GM12878 (cell line): ENCODE measurements around the gene GGTA1. TPM values are rescaled to one million over a fixed set of nuclear protein-coding genes. Genes with fewer than 3 reads are reported as not detected.
A peak's percentile ranks its signal among the peaks of the same experiment; 100 is the strongest.

Source experiments
- ATAC-seq: fragments of 200-7000 bp; cut with Tn5 transposase; 3 replicates; pipeline ENCODE4 v1.9.1; 2020; ENCODE audit warnings: mild to moderate bottlenecking, moderate library complexity
- BruUV-seq: library from RNA; stranded (reverse); fragments of 400-500 nt; replicated peaks from 2 replicates; lab custom pipeline; 2021; lab: Mats Ljungman, UMichigan
- CTCF ChIA-PET: fragments of 300-600 bp; sonication (Branson Sonifier 250); formaldehyde crosslinking; extraction: SDS; loops from one replicate; lab custom pipeline; 2021; ENCODE audit warnings: inconsistent platforms; lab: Yijun Ruan, JAX
- POLR2A ChIA-PET: fragments of 350-600 bp; formaldehyde crosslinking; extraction: SDS; loops from one replicate; lab custom pipeline; 2021; ENCODE audit warnings: inconsistent platforms; lab: Charles Lee
- RAD21 ChIA-PET: fragments of 300-600 bp; sonication (Branson Sonifier 250); formaldehyde crosslinking; loops from one replicate; lab custom pipeline; 2023; ENCODE audit warnings: antibody characterized with exemption; ENCODE audit not compliant: unreplicated experiment; lab: Charles Lee
- SMC1A ChIA-PET: fragments of 300-600 bp; sonication (Branson Sonifier 250); formaldehyde crosslinking; loops from one replicate; lab custom pipeline; 2023; ENCODE audit not compliant: unreplicated experiment, uncharacterized antibody; lab: Charles Lee
- DNase-seq: peaks from one replicate; pipeline ENCODE4 v3.0.0-alpha.2; 2011; ENCODE audit warnings: low read depth, low spot score
- FAIRE-seq: peaks from 3 replicates; lab custom pipeline; 2011; peaks lifted over from hg19 to GRCh38; lab: Jason Lieb, UNC
- H2AFZ ChIP-seq: 2 replicates; pipeline ENCODE4 v1.6.0; 2011; ENCODE audit warnings: low read depth, low read length, control low read depth; ENCODE audit not compliant: control insufficient read depth
- H3K27ac ChIP-seq: 2 replicates; pipeline ENCODE4 v1.5.1; 2011; ENCODE audit warnings: control low read depth; ENCODE audit not compliant: control insufficient read depth, insufficient read depth
- H3K27me3 ChIP-seq, 2 experiments: replicated peaks in 1 of 2; 2 replicates each; pipeline versions ENCODE4 v1.6.0 to v1.6.1; 2011; ENCODE audit warnings: low read length in 1 of 2; ENCODE audit not compliant: control insufficient read depth in 2 of 2, insufficient read depth in 2 of 2
- H3K36me3 ChIP-seq, 2 experiments: 2 replicates each; pipeline ENCODE4 v1.5.1; 2011; ENCODE audit warnings: low read length in 1 of 2; ENCODE audit not compliant: control insufficient read depth in 2 of 2, insufficient read depth in 2 of 2
- H3K4me1 ChIP-seq: 2 replicates; pipeline ENCODE4 v1.6.1; 2011; ENCODE audit warnings: mild to moderate bottlenecking, low read length, moderate library complexity, mixed read lengths; ENCODE audit not compliant: control insufficient read depth, insufficient read depth
- H3K4me2 ChIP-seq: 2 replicates; pipeline ENCODE4 v1.6.0; 2011; ENCODE audit warnings: control low read depth; ENCODE audit not compliant: control insufficient read depth, insufficient read depth
- H3K4me3 ChIP-seq: fragments of 200-600 bp; sonication (generic); 2 replicates; pipeline ENCODE4 v1.5.1; 2016
- H3K79me2 ChIP-seq: 2 replicates; pipeline ENCODE4 v1.6.0; 2011; ENCODE audit warnings: low read length; ENCODE audit not compliant: control insufficient read depth, insufficient read depth
- H3K9ac ChIP-seq: 2 replicates; pipeline ENCODE4 v1.8.0; 2011; ENCODE audit warnings: low read length, control low read depth, mixed read lengths; ENCODE audit not compliant: control insufficient read depth, insufficient read depth
- H3K9me3 ChIP-seq: replicated peaks from 3 replicates; pipeline ENCODE4 v1.5.1; 2011; ENCODE audit warnings: mild to moderate bottlenecking, low read length; ENCODE audit not compliant: control insufficient read depth, insufficient read depth
- H4K20me1 ChIP-seq: 2 replicates; pipeline ENCODE4 v1.6.0; 2011; ENCODE audit not compliant: control insufficient read depth, insufficient read depth
- BRCA1 ChIP-seq: IDR thresholded peaks from 2 replicates; pipeline ENCODE4 v1.6.1; 2011; ENCODE audit warnings: low read depth, low read length, improper control_type of control experiment
- CBFB ChIP-seq: IDR thresholded peaks from 2 replicates; pipeline ENCODE4 v1.6.1; 2016; ENCODE audit warnings: antibody characterized with exemption, low read depth
- MEF2B ChIP-seq: fragments of 450-650 bp; IDR thresholded peaks from 2 replicates; pipeline ENCODE4 v1.6.1; 2018; ENCODE audit warnings: mild to moderate bottlenecking, moderate library complexity; ENCODE audit not compliant: partially characterized antibody, poor library complexity, severe bottlenecking
- SUPT20H ChIP-seq: IDR thresholded peaks from 2 replicates; pipeline ENCODE4 v1.6.1; 2011; ENCODE audit warnings: low read depth, mild to moderate bottlenecking, low read length, moderate library complexity, borderline replicate concordance; ENCODE audit not compliant: control insufficient read depth
- ZNF207 ChIP-seq: fragments of 450-650 bp; IDR thresholded peaks from 2 replicates; pipeline ENCODE4 v1.6.1; 2014; ENCODE audit warnings: antibody characterized with exemption, mild to moderate bottlenecking, borderline replicate concordance
- WGBS: methylation state at CpG from one replicate; pipeline ENCODE4 v1.1.6; 2016; ENCODE audit warnings: low lambda C conversion rate; ENCODE audit not compliant: insufficient replicate concordance, insufficient coverage; ENCODE audit errors: missing lambda C conversion rate; 5-methylcytosine and 5-hydroxymethylcytosine counted together
- in situ Hi-C: fragments of 300-500 bp; cut with MboI; formaldehyde crosslinking; loops from 9 replicates; pipeline ENCODE4 v1.14.3; 2018; ENCODE audit warnings: mixed read lengths
- intact Hi-C: fragments of 100-400 bp; cut with micrococcal nuclease; formaldehyde crosslinking; loops from one replicate; pipeline ENCODE4 v1.14.2; 2022; ENCODE audit not compliant: unreplicated experiment
- polyA plus RNA-seq, 11 experiments: library from polyadenylated mRNA; depleted of rRNA in 4 of 11; unstranded in 6 of 11; stranded (reverse) in 5 of 11; fragments of >200 nt; fragmentation: Nextera tagmentation in 4 of 11; fragmentation: Illumina TruSeq in 1 of 11; extraction: Ambion mirVana in 4 of 11; extraction: Trizol in 1 of 11; gene quantifications; 1 replicate in 1 of 11; 2 replicates in 10 of 11; pipeline versions ENCODE4 v1.2.1 to v1.2.3, GENCODE V29; 2011 to 2016; ENCODE audit warnings: inconsistent platforms in 2 of 11, missing spikeins in 2 of 11, low read depth in 1 of 11
- total RNA-seq, 4 experiments: library from RNA; depleted of rRNA in 3 of 4; stranded (reverse); fragments of >200 nt in 3 of 4; fragmentation: Illumina TruSeq in 1 of 4; extraction: Trizol in 1 of 4; gene quantifications; 2 replicates each; pipeline versions ENCODE4 v1.2.1 to v1.2.3, GENCODE V29; 2013 to 2021
- TF ChIP-seq, protein P1 (sequence below): fragments of 450-650 bp; IDR thresholded peaks from 2 replicates; pipeline ENCODE4 v1.6.1; 2016; ENCODE audit warnings: mild to moderate bottlenecking
- TF ChIP-seq, protein P2 (sequence below): IDR thresholded peaks from 2 replicates; pipeline ENCODE4 v1.6.1; 2011; ENCODE audit warnings: borderline replicate concordance, low read depth, mild to moderate bottlenecking, moderate library complexity, low read length; ENCODE audit not compliant: insufficient read depth, poor library complexity, severe bottlenecking
- TF ChIP-seq, protein P3 (sequence below): fragments of 450-650 bp; formaldehyde crosslinking; IDR thresholded peaks from 2 replicates; pipeline ENCODE4 v1.5.0; 2022; ENCODE audit warnings: mild to moderate bottlenecking, missing genetic modification characterization
- TF ChIP-seq, protein P4 (sequence below): IDR thresholded peaks from 2 replicates; pipeline ENCODE4 v1.6.1; 2012; ENCODE audit warnings: low read depth, low read length, improper control_type of control experiment
- TF ChIP-seq, protein P5 (sequence below): fragments of 150-350 bp; IDR thresholded peaks from 2 replicates; pipeline ENCODE4 v1.6.1; 2014; ENCODE audit warnings: mild to moderate bottlenecking, low read depth, low read length
- TF ChIP-seq, protein P6 (sequence below): fragments of 450-650 bp; formaldehyde crosslinking; IDR thresholded peaks from 2 replicates; pipeline ENCODE4 v1.4.0; 2020; ENCODE audit warnings: mild to moderate bottlenecking, moderate library complexity

Gene GGTA1
- total and polyA plus RNA-seq, 10 of the 15 experiments (the other 5 are each of a cell fraction or from before 2014, with no cell fraction given), result 0.09 to 0.65 (median 0.17) TPM; not detected in 2

DNA sequence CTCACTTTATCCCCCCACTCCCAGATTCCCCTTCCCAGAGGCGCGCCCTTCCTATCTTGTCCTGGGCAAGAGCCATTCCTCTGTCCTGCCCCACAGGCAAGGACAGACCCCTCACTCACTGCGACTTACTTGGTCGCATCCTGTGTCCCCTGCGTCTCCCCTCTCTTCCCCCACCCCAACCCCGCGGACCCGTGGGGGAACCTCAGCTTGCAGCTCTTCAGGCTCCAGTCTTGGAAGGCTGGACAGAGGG, 542 bp downstream of the GGTA1 start:
- in situ Hi-C loops (no loop called here), intact Hi-C loops (no loop called here)
- no peak for DNase-seq
- H3K36me3 ChIP-seq, result no peaks in the 10 kb centered on the region
- H4K20me1 ChIP-seq, result no peaks in the 10 kb centered on the region
- ChIA-PET CTCF (no interaction called here), SMC1A (no interaction called here), POLR2A (no interaction called here), RAD21 (no interaction called here)
- no peak overlapping the region for H2AFZ ChIP-seq
- H3K27me3 ChIP-seq, result peaks cover 13 to 15% of the 10 kb centered on the region in 2 experiments; a peak in 3 of 4 replicates
- H3K4me1 ChIP-seq, result peaks cover 10% of the 10 kb centered on the region
- H3K79me2 ChIP-seq, result no peaks in the 10 kb centered on the region
- ATAC-seq, result no peak
- no TSS peak for BruUV-seq
- peak overlapping the region; percentile 19; the same call in 1 of the 2 replicates for H3K4me2 ChIP-seq
- WGBS, result 2% methylated on average over 5 of the region's 8 CpGs
- H3K9me3 ChIP-seq, result no peaks in the 10 kb centered on the region; the same call in 2 of the 3 replicates
- FAIRE-seq, result no peak
- H3K4me3 ChIP-seq, result no peak overlapping the region
- no peak overlapping the region for H3K27ac ChIP-seq
- H3K9ac ChIP-seq, result no peak overlapping the region
- TF ChIP-seq BRCA1, result no peak
- TF ChIP-seq, protein P1, sequence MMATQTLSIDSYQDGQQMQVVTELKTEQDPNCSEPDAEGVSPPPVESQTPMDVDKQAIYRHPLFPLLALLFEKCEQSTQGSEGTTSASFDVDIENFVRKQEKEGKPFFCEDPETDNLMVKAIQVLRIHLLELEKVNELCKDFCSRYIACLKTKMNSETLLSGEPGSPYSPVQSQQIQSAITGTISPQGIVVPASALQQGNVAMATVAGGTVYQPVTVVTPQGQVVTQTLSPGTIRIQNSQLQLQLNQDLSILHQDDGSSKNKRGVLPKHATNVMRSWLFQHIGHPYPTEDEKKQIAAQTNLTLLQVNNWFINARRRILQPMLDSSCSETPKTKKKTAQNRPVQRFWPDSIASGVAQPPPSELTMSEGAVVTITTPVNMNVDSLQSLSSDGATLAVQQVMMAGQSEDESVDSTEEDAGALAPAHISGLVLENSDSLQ, result no peak
- TF ChIP-seq, protein P2, sequence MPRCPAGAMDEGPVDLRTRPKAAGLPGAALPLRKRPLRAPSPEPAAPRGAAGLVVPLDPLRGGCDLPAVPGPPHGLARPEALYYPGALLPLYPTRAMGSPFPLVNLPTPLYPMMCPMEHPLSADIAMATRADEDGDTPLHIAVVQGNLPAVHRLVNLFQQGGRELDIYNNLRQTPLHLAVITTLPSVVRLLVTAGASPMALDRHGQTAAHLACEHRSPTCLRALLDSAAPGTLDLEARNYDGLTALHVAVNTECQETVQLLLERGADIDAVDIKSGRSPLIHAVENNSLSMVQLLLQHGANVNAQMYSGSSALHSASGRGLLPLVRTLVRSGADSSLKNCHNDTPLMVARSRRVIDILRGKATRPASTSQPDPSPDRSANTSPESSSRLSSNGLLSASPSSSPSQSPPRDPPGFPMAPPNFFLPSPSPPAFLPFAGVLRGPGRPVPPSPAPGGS, result no peak
- no peak for TF ChIP-seq SUPT20H
- no peak for TF ChIP-seq ZNF207
- no peak for TF ChIP-seq CBFB
- TF ChIP-seq, protein P3, sequence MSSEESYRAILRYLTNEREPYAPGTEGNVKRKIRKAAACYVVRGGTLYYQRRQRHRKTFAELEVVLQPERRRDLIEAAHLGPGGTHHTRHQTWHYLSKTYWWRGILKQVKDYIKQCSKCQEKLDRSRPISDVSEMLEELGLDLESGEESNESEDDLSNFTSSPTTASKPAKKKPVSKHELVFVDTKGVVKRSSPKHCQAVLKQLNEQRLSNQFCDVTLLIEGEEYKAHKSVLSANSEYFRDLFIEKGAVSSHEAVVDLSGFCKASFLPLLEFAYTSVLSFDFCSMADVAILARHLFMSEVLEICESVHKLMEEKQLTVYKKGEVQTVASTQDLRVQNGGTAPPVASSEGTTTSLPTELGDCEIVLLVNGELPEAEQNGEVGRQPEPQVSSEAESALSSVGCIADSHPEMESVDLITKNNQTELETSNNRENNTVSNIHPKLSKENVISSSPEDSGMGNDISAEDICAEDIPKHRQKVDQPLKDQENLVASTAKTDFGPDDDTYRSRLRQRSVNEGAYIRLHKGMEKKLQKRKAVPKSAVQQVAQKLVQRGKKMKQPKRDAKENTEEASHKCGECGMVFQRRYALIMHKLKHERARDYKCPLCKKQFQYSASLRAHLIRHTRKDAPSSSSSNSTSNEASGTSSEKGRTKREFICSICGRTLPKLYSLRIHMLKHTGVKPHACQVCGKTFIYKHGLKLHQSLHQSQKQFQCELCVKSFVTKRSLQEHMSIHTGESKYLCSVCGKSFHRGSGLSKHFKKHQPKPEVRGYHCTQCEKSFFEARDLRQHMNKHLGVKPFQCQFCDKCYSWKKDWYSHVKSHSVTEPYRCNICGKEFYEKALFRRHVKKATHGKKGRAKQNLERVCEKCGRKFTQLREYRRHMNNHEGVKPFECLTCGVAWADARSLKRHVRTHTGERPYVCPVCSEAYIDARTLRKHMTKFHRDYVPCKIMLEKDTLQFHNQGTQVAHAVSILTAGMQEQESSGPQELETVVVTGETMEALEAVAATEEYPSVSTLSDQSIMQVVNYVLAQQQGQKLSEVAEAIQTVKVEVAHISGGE (CRISPR knock-in tag), result no peak
- TF ChIP-seq, protein P4, sequence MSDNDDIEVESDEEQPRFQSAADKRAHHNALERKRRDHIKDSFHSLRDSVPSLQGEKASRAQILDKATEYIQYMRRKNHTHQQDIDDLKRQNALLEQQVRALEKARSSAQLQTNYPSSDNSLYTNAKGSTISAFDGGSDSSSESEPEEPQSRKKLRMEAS, result no peak
- TF ChIP-seq, protein P5, sequence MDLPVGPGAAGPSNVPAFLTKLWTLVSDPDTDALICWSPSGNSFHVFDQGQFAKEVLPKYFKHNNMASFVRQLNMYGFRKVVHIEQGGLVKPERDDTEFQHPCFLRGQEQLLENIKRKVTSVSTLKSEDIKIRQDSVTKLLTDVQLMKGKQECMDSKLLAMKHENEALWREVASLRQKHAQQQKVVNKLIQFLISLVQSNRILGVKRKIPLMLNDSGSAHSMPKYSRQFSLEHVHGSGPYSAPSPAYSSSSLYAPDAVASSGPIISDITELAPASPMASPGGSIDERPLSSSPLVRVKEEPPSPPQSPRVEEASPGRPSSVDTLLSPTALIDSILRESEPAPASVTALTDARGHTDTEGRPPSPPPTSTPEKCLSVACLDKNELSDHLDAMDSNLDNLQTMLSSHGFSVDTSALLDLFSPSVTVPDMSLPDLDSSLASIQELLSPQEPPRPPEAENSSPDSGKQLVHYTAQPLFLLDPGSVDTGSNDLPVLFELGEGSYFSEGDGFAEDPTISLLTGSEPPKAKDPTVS, result no peak
- TF ChIP-seq, protein P6, sequence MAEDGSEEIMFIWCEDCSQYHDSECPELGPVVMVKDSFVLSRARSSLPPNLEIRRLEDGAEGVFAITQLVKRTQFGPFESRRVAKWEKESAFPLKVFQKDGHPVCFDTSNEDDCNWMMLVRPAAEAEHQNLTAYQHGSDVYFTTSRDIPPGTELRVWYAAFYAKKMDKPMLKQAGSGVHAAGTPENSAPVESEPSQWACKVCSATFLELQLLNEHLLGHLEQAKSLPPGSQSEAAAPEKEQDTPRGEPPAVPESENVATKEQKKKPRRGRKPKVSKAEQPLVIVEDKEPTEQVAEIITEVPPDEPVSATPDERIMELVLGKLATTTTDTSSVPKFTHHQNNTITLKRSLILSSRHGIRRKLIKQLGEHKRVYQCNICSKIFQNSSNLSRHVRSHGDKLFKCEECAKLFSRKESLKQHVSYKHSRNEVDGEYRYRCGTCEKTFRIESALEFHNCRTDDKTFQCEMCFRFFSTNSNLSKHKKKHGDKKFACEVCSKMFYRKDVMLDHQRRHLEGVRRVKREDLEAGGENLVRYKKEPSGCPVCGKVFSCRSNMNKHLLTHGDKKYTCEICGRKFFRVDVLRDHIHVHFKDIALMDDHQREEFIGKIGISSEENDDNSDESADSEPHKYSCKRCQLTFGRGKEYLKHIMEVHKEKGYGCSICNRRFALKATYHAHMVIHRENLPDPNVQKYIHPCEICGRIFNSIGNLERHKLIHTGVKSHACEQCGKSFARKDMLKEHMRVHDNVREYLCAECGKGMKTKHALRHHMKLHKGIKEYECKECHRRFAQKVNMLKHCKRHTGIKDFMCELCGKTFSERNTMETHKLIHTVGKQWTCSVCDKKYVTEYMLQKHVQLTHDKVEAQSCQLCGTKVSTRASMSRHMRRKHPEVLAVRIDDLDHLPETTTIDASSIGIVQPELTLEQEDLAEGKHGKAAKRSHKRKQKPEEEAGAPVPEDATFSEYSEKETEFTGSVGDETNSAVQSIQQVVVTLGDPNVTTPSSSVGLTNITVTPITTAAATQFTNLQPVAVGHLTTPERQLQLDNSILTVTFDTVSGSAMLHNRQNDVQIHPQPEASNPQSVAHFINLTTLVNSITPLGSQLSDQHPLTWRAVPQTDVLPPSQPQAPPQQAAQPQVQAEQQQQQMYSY, result no peak
- TF ChIP-seq MEF2B, result no peak
